ENCODE data around the gene FAM3C. TPM values are rescaled to one million over a fixed set of nuclear protein-coding genes. Genes with fewer than 3 reads are reported as not detected.

The FAM3C gene
- total RNA-seq, 1 experiment from 2014 or later, result 114 TPM

DNA sequence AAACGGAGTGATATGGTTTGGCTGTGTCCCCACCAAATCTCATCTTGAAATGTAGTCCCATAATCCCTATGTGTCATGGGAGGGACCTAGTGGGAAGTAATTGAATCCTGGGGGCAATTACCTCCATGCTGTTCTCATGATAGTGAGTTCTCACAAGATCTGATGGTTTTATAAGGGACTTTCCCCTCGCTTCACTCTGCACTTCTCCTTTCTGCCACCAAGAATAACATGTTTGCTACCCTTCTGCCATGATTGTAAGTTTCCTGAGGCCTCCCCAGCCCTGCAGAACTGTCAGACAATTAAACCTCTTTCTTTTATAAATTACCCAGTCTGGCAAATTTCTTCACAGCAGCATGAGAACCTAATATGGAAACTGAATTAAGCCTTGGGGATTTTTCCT lies 19.1 kb downstream of the FAM3C start:
- Histone ChIP-seq H3K9me3 (replicated peaks) (no peaks in the 10 kb centered on the region), H3K27ac (no peak overlapping the region), H3K4me1 (peaks cover 19% of the 10 kb centered on the region), H3K27me3 (no peaks in the 10 kb centered on the region), H3K36me3 (peaks cover 58% of the 10 kb centered on the region), H3K4me3 (no peak overlapping the region)
- DNase-seq, result no peak

DNA sequence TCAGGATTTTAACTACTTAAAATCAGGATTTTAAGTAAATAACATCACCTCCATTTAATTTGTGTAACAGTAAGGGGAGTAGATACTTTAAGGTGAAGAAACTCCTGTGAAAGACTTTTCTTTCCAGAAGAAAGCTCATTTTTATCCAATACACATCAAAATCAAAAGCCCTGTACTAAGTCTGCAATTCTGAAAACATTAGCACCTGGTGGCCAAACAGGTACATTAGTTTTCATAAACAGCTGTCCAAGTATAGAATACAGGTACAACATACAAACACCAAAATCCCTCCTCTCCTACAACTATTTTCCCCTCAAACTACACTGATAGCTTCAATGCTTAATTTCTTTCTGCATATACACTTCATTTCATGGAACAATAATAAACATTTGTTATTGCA lies 22.9 kb downstream of the FAM3C start:
- no peaks in the 10 kb centered on the region for H3K27me3 ChIP-seq
- H3K4me1 ChIP-seq, result peaks cover 9% of the 10 kb centered on the region
- peaks cover 67% of the 10 kb centered on the region for H3K36me3 ChIP-seq
- H3K4me3 ChIP-seq, result no peak overlapping the region
- H3K9me3 ChIP-seq (replicated peaks), result no peaks in the 10 kb centered on the region
- no peak for DNase-seq
- H3K27ac ChIP-seq, result peak overlapping the region; percentile 32; the same call in 1 of the 2 replicates

DNA sequence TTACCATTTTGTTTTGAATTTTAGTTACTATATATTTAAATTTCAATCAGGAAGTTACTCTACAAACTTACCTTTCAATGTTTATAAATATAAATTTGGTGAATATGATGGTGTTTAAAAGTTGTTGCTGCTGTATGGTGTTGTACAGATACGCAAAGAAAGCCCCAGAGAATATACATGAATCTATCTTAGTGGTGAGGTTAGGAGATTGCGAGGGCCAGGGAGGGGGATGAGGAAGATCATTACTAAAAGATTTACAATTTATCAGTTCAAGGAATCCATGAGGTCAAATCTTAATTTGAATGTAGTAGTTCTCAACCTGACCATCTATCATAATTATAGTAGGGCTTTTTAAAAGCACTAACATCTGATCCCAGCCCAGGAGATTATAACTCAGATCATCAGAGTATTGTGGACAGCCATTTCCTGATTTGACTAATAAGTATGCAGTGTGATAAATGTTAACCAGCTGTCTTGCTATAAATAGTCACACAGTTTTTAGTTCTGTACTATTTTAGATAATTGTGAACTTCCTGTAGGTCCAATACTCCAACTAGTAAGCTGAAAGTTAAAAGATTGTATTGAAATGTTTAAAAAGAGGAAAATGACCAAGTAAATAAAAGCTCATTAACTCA lies 23.6 kb downstream of the FAM3C start:
- H3K4me1 ChIP-seq, result peaks cover 9% of the 10 kb centered on the region
- DNase-seq, result peak in 1 of 2 experiments; percentile 27
- peaks cover 60% of the 10 kb centered on the region for H3K36me3 ChIP-seq
- no peak overlapping the region for H3K4me3 ChIP-seq
- no peaks in the 10 kb centered on the region for H3K9me3 ChIP-seq (replicated peaks)
- peak overlapping the region; percentile 32; the same call in 1 of the 2 replicates for H3K27ac ChIP-seq
- no peaks in the 10 kb centered on the region for H3K27me3 ChIP-seq

DNA sequence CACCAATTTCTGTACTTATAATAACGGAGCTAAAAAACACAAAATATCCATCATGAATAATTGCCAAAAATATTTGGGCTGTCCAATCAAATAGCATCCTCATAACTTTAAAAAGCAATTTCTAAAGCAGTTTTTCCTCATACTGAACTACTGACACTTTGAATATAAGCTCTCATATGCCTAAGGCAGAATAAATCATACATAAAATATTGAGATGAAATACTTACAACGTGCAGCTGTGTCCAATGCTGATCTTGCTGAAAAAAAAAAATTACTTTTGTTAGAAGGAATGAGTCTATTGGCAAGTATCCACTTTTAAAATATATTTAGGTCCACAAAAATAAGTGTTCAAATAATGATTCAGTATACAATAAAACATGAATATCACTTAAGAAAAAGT lies 24.2 kb downstream of the FAM3C start:
- no peaks in the 10 kb centered on the region for H3K9me3 ChIP-seq (replicated peaks)
- peaks cover 59% of the 10 kb centered on the region for H3K36me3 ChIP-seq
- no peak for DNase-seq
- H3K4me3 ChIP-seq, result no peak overlapping the region
- no peaks in the 10 kb centered on the region for H3K27me3 ChIP-seq
- peaks cover 9% of the 10 kb centered on the region for H3K4me1 ChIP-seq
- H3K27ac ChIP-seq, result no peak overlapping the region

DNA sequence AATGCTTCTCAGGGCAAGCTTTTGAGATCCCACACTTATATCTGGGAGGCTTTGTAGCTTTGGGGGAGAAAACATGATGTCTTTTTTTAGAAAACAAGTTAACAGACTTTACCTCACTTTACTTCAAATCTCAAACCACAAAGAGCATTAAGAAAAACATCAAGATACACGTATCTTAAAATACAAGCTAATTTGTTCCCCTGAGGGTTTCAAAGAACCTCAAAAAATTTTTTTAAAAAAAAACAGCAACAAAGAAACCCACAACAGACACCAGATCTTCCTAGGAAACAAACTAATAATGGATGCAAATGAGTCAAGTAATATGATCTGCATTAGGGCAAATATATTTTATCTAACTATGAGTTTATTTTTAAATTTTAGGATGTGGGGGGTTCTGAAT lies 24.7 kb downstream of the FAM3C start:
- DNase-seq, result no peak
- H3K36me3 ChIP-seq, result peaks cover 56% of the 10 kb centered on the region
- peaks cover 9% of the 10 kb centered on the region for H3K4me1 ChIP-seq
- no peaks in the 10 kb centered on the region for H3K27me3 ChIP-seq
- no peaks in the 10 kb centered on the region for H3K9me3 ChIP-seq (replicated peaks)
- no peak overlapping the region for H3K4me3 ChIP-seq
- no peak overlapping the region for H3K27ac ChIP-seq

DNA sequence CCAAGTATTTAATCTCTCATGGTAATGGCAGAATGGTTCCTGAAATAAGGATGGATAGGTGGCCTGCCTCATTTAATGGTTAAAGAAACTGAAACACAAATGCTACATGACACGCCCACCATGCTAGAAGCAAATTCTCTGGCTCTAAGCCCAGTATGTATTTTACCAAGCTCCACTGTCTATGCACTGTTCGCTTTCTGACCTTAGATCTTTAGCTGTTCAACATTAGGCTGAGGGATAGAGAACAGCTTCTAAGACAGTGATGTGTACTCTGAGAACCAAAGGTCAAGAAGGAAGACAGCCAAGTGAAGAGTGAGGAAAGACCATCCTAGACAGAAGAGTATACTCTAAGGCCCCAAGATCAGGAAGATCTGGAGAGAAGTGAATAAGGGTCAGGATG lies 26.6 kb downstream of the FAM3C start:
- Histone ChIP-seq H3K27me3 (no peaks in the 10 kb centered on the region), H3K4me1 (peaks cover 9% of the 10 kb centered on the region), H3K4me3 (no peak overlapping the region), H3K36me3 (peaks cover 54% of the 10 kb centered on the region), H3K9me3 (replicated peaks) (no peaks in the 10 kb centered on the region), H3K27ac (no peak overlapping the region)
- DNase-seq, result no peak

DNA sequence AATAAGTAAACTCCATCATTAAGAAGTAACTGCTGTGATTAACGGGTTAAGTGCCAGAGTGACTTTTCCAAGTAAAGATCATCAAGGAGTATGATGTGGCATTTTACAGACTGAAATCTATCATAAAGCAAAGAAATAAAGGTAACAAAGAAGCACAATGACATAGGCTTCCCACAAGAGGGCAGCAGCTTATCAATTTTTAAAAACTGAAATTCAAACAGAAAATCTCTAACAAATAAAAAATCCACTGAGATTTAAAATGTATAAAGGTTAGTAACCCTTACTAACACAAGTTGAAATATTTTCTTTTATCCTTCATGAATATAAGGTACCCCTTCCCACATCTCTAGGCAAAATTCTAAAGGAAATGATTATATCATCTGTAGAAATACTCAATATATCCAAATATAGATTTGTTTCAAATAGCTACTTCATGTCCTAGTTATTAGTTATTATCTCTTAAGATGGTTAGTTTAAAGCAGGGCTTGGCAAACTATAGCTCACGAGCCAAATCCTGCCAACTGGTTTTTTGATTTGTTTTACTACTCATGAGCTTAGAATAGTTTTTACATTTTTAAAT lies 29.2 kb downstream of the FAM3C start:
- Histone ChIP-seq H3K4me3 (no peak overlapping the region), H3K36me3 (peaks cover 56% of the 10 kb centered on the region), H3K27ac (no peak overlapping the region)

DNA sequence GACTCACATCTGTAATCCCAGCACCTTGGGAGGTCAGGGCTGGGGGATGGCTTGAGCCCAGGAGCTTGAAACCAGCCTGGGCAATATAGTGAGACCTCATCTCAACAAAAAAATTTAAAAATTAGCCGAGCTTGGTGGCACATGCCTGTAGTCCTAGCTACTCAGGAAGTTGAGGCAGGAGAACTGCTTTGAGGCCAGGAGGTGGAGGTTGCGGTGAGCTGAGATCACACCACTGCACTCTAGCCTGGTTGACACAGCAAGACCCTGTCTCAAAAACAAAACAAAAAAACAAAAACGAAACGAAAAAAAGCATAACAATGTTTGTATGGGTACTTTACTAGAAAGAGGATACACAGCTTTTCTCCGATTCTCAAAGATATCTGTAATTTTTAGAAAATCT lies 35.5 kb downstream of the FAM3C start:
- no peak overlapping the region for H3K4me3 ChIP-seq
- peaks cover 63% of the 10 kb centered on the region for H3K36me3 ChIP-seq
- DNase-seq, result no peak
- H3K27ac ChIP-seq, result no peak overlapping the region
- H3K4me1 ChIP-seq, result no peaks in the 10 kb centered on the region
- no peaks in the 10 kb centered on the region for H3K27me3 ChIP-seq
- no peaks in the 10 kb centered on the region for H3K9me3 ChIP-seq (replicated peaks)

More for the DNA sequence above, 29.2 kb downstream of the FAM3C start:
- peak in 1 of 2 experiments; percentile 62 for DNase-seq
- Histone ChIP-seq H3K9me3 (replicated peaks) (no peaks in the 10 kb centered on the region), H3K27me3 (no peaks in the 10 kb centered on the region), H3K4me1 (no peaks in the 10 kb centered on the region; the same call in 1 of the 2 replicates)

DNA sequence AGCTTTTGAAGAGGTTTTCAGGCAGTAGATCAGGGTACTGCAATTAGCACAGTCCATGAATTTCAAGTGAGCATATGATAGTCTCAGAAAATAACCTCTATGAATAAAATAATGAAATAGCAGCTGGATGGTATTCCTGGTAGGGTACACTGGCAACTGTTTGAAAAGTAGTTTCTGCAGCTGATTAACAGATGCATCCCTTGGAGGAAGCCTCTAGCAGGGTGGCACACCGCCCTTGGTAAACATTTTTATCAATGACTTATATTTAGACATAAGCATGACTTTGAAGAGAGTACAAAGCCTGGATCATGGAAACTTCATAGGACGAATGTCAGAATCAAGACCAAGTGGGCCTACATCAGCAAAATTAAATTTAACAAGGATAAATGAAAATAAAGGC lies 40.5 kb downstream of the FAM3C start:
- Histone ChIP-seq H3K27me3 (no peaks in the 10 kb centered on the region), H3K9me3 (replicated peaks) (no peaks in the 10 kb centered on the region), H3K27ac (no peak overlapping the region), H3K36me3 (peaks cover 76% of the 10 kb centered on the region), H3K4me3 (no peak overlapping the region), H3K4me1 (no peaks in the 10 kb centered on the region)
- no peak for DNase-seq

DNA sequence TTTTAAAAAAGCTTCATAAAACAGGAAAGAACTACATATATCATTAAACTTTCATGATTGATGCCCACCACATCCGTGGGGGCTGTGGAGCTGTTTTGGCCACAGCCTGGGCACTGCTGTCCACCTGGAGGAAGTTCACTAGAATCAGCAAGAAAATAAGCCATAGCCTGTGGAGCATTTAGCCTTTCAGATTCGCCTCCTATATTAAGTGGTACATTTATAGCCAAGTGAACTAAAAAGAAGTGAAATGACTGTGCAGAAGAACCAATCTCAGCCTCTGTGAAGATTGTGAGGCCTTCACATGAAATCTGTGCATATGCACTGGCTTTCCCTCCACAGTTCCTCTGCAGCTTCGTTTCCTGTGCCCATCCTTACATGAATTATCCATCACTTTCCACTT lies 43.8 kb downstream of the FAM3C start:
- no peak for DNase-seq
- H3K4me3 ChIP-seq, result no peak overlapping the region

DNA sequence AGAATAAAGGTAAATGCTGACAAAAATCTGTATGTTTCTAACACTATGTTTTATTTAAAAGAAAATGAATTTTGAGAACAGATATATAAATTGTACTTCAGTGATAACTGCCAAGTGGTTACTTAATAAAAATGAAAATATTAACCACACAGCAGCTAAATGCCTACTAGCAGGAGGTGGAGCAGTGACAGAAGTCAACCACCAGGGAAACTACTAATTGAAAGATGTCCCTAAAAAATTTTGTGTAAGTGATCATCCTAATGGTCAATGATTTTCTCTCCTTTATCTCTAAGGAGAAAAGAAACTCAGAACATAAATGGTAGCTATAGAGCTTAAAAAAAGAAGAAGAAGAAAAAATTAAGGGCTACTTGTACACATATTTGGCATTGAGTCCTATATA lies 44.4 kb downstream of the FAM3C start:
- Histone ChIP-seq H3K4me3 (no peak overlapping the region), H3K9me3 (replicated peaks) (no peaks in the 10 kb centered on the region), H3K36me3 (peaks cover 54% of the 10 kb centered on the region), H3K27me3 (no peaks in the 10 kb centered on the region), H3K4me1 (no peaks in the 10 kb centered on the region), H3K27ac (no peak overlapping the region)
- DNase-seq, result no peak

More for the DNA sequence above, 43.8 kb downstream of the FAM3C start:
- H3K27me3 ChIP-seq, result no peaks in the 10 kb centered on the region
- peaks cover 55% of the 10 kb centered on the region for H3K36me3 ChIP-seq
- H3K27ac ChIP-seq, result no peak overlapping the region
- H3K4me1 ChIP-seq, result no peaks in the 10 kb centered on the region
- no peaks in the 10 kb centered on the region for H3K9me3 ChIP-seq (replicated peaks)

DNA sequence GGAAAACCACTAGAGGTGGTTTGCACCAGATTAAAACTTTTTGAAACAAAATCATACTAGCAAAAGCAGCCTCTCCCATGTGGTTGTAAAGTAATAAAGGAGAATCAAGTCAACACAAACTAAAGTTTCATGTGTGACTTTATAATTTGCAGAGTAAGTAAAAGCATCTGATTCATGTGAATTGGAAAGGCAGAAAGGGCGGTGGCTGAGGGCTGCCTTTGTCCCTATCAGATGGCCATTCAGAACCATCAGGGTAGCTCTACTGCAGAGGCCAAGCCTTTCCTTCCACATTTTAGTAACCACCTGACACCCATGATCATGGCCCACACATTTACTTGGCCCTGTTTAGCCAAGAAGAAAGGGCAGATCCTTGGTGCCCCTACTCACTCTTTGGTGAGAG lies 51.6 kb downstream of the FAM3C start:
- H3K27me3 ChIP-seq, result no peaks in the 10 kb centered on the region
- no peaks in the 10 kb centered on the region for H3K4me1 ChIP-seq
- no peak for DNase-seq
- H3K27ac ChIP-seq, result no peak overlapping the region
- H3K4me3 ChIP-seq, result no peak overlapping the region
- H3K36me3 ChIP-seq, result peaks cover 9% of the 10 kb centered on the region
- H3K9me3 ChIP-seq (replicated peaks), result no peaks in the 10 kb centered on the region

DNA sequence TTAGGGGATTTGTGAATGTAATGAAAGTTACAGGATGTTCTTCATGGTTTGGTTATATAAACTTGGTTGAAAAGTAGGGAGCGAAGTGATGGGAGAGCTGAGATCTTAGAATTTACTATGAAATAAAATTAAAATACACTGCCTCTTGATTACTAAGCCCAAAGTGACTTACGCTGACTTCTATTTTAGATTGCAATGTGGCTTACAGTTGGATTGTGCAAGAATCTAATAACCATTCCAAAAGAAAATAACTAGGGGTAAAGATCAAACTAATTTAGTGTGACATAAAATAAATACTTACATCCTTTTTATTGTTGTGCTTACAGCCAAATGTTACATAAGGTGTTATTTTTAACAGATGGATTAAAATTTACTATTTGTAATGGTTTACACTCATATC lies 52.0 kb downstream of the FAM3C start:
- peaks cover 9% of the 10 kb centered on the region for H3K36me3 ChIP-seq
- H3K27me3 ChIP-seq, result no peaks in the 10 kb centered on the region
- H3K27ac ChIP-seq, result no peak overlapping the region
- no peaks in the 10 kb centered on the region for H3K4me1 ChIP-seq
- H3K4me3 ChIP-seq, result no peak overlapping the region
- DNase-seq, result no peak
- no peaks in the 10 kb centered on the region for H3K9me3 ChIP-seq (replicated peaks)

DNA sequence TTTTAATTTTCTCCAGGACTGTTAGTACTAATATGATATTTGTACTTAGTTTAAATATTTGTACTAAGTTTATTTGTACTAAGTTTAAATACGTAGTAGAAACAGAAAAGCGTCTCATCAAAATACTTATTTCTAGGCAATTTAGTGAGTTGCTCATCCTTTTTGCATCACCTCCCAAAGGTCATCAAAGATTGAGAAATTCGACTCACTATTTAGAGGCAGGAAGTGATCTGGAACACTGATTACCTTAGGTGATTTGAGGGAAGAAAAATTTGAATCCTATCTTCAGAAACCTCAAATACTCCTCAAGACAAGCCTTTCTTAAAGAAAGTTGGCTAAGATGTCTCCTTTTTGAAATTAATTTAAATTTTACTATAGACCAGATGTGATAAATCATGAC lies 52.8 kb downstream of the FAM3C start:
- Histone ChIP-seq H3K36me3 (peaks cover 7% of the 10 kb centered on the region), H3K27me3 (no peaks in the 10 kb centered on the region), H3K9me3 (replicated peaks) (no peaks in the 10 kb centered on the region), H3K4me1 (no peaks in the 10 kb centered on the region), H3K4me3 (no peak overlapping the region), H3K27ac (no peak overlapping the region)
- no peak for DNase-seq

DNA sequence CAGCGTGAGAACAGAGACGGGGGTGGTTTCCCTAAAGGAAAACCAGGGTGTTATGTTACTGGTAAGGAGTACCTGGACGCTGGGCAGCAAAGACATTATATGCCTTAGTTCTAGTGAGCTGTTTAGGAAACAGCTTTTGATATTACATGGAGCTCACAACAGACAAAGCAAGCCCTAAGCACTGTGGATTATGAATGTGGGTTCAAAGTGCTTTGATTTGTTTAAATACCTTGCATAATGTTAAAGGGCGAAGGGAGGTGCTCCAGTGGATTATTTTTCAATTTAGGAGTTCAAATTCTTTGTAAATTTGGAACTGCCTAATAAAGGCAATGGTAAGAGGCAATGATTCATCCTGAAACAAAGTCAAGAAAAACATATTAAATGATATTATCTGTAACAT lies 53.5 kb downstream of the FAM3C start:
- Histone ChIP-seq H3K4me1 (no peaks in the 10 kb centered on the region), H3K9me3 (replicated peaks) (no peaks in the 10 kb centered on the region), H3K27me3 (no peaks in the 10 kb centered on the region), H3K36me3 (peaks cover 6% of the 10 kb centered on the region; the same call in 1 of the 2 replicates), H3K27ac (no peak overlapping the region), H3K4me3 (no peak overlapping the region)
- DNase-seq, result no peak

DNA sequence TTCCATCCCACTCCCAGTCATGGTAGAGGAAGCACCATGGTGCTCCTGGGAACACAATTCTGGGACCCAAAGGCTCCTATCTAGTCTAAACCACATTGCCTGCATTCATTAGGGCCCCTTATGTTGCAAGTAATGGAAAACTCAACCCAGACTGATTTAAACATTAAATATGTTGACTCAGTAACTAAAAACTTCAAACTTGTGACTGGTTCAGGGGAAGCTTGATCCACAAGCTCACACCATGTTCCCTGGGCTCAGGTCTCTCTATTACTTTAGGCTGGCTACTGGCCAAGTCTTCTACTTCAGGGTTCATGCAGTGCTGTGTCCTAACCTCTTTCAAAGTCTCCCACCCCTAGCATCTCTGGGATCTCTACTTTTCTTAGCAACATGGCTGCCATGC lies 54.2 kb downstream of the FAM3C start:
- Histone ChIP-seq H3K36me3 (peaks cover 2% of the 10 kb centered on the region; the same call in 1 of the 2 replicates), H3K9me3 (replicated peaks) (no peaks in the 10 kb centered on the region), H3K4me3 (no peak overlapping the region), H3K4me1 (no peaks in the 10 kb centered on the region), H3K27ac (no peak overlapping the region), H3K27me3 (no peaks in the 10 kb centered on the region)
- DNase-seq, result no peak

All from SJCRH30 (cell line).